HEK293 (cell line): Measurements from ENCODE around the gene ADCYAP1R1.

ENCODE experiments used
- HOXA7 ChIP-seq: sonication (generic); formaldehyde crosslinking; IDR thresholded peaks from 2 replicates; pipeline ENCODE4 v1.8.1; 2022; ENCODE audit warnings: missing genetic modification reagents, borderline replicate concordance
- ZBTB21 ChIP-seq: fragments of 450-650 bp; formaldehyde crosslinking; IDR thresholded peaks from 2 replicates; pipeline ENCODE4 v1.5.1; 2017; ENCODE audit warnings: missing biosample characterization, missing genetic modification characterization
- ZNF121 ChIP-seq: fragments of 450-650 bp; formaldehyde crosslinking; IDR thresholded peaks from 2 replicates; pipeline ENCODE4 v1.5.1; 2016; ENCODE audit warnings: missing biosample characterization, missing genetic modification characterization
- ZNF324 ChIP-seq: fragments of 450-650 bp; formaldehyde crosslinking; IDR thresholded peaks from 2 replicates; pipeline ENCODE4 v1.5.1; 2016; ENCODE audit warnings: missing biosample characterization, missing genetic modification characterization
- TF ChIP-seq, protein P1 (sequence below): sonication (generic); formaldehyde crosslinking; IDR thresholded peaks from 2 replicates; pipeline ENCODE4 v1.8.1; 2022; ENCODE audit warnings: mild to moderate bottlenecking, moderate library complexity, missing genetic modification reagents
- TF ChIP-seq, protein P2 (sequence below): fragments of 450-650 bp; formaldehyde crosslinking; IDR thresholded peaks from 2 replicates; pipeline ENCODE4 v1.5.1; 2016; ENCODE audit warnings: missing biosample characterization, missing genetic modification characterization

DNA sequence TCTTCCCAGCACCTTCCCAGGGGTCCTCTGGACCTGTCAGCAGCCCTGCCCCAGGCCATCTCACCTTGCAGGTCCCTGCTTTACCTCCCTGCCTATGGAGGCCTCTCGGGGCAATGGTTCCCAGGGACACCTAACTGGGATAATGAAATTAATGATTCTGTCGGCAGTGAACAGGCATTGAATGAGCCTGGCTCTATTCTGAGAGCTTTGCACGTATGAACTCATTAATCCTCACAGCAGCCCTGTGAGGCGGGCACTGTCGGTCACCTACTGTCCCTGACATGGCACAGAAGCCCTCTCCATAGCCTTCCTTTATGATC lies 22.9 kb downstream of the ADCYAP1R1 start:
- TF ChIP-seq ZBTB21: no peak
- no peak for TF ChIP-seq ZNF324 (tag by site-specific recombination)
- no peak for TF ChIP-seq HOXA7 (CRISPR knock-in tag)
- TF ChIP-seq, protein P1, sequence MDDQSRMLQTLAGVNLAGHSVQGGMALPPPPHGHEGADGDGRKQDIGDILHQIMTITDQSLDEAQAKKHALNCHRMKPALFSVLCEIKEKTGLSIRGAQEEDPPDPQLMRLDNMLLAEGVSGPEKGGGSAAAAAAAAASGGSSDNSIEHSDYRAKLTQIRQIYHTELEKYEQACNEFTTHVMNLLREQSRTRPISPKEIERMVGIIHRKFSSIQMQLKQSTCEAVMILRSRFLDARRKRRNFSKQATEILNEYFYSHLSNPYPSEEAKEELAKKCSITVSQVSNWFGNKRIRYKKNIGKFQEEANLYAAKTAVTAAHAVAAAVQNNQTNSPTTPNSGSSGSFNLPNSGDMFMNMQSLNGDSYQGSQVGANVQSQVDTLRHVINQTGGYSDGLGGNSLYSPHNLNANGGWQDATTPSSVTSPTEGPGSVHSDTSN (CRISPR knock-in tag): no peak
- TF ChIP-seq, protein P2, sequence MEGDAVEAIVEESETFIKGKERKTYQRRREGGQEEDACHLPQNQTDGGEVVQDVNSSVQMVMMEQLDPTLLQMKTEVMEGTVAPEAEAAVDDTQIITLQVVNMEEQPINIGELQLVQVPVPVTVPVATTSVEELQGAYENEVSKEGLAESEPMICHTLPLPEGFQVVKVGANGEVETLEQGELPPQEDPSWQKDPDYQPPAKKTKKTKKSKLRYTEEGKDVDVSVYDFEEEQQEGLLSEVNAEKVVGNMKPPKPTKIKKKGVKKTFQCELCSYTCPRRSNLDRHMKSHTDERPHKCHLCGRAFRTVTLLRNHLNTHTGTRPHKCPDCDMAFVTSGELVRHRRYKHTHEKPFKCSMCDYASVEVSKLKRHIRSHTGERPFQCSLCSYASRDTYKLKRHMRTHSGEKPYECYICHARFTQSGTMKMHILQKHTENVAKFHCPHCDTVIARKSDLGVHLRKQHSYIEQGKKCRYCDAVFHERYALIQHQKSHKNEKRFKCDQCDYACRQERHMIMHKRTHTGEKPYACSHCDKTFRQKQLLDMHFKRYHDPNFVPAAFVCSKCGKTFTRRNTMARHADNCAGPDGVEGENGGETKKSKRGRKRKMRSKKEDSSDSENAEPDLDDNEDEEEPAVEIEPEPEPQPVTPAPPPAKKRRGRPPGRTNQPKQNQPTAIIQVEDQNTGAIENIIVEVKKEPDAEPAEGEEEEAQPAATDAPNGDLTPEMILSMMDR: no peak
- TF ChIP-seq ZNF121 (tag by site-specific recombination): no peak
